Spleen (tissue), 7 donors: ENCODE data around the gene GDI1.
"Not testable (repeated sequence)": the region's sequence is repeated elsewhere in the genome, so short reads cannot be mapped to it uniquely, and the experiment has no call there.

ENCODE experiments used
- POLR2A ChIP-seq, 3 donors: fragments of 450-650 bp; IDR thresholded peaks; one replicate each; pipeline ENCODE4 v1.5.1; 2017; ENCODE audit warnings: antibody characterized with exemption in 3 of 3, mild to moderate bottlenecking in 1 of 3
- TF ChIP-seq, protein P1 (sequence below), 11 experiments: fragments of 200-600 bp in 7 of 11; fragments of 450-650 bp in 4 of 11; sonication (generic) in 4 of 11; IDR thresholded peaks in 8 of 11; conservative IDR thresholded peaks in 3 of 11; 1 replicate in 7 of 11; 2 replicates in 4 of 11; pipeline versions ENCODE4 v1.4.0 to v1.8.0; 2016 to 2021; ENCODE audit warnings: antibody characterized with exemption in 11 of 11, inconsistent platforms in 4 of 11, mild to moderate bottlenecking in 1 of 11
- donor health status: DM: no; HTN: no; CAD: no; lungs with moderate emphysema.
- donor health status: DM: no; HTN: no; CAD: no.
- donor health status: DM: no; HTN: no; CAD: no.

GRCh38 chrX:154388649-154389048 lies 48.3 kb upstream of the GDI1 start:
- TF ChIP-seq, protein P1, sequence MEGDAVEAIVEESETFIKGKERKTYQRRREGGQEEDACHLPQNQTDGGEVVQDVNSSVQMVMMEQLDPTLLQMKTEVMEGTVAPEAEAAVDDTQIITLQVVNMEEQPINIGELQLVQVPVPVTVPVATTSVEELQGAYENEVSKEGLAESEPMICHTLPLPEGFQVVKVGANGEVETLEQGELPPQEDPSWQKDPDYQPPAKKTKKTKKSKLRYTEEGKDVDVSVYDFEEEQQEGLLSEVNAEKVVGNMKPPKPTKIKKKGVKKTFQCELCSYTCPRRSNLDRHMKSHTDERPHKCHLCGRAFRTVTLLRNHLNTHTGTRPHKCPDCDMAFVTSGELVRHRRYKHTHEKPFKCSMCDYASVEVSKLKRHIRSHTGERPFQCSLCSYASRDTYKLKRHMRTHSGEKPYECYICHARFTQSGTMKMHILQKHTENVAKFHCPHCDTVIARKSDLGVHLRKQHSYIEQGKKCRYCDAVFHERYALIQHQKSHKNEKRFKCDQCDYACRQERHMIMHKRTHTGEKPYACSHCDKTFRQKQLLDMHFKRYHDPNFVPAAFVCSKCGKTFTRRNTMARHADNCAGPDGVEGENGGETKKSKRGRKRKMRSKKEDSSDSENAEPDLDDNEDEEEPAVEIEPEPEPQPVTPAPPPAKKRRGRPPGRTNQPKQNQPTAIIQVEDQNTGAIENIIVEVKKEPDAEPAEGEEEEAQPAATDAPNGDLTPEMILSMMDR (IDR thresholded peaks at IDR 0.05 in 8 of 11, conservative IDR thresholded peaks at IDR 0.05 in 3 of 11), result not testable (repeated sequence)
- not testable (repeated sequence) for TF ChIP-seq POLR2A (IDR thresholded peaks at IDR 0.05)
